Liver (tissue), 9 donors: ENCODE measurements around the gene KRT23. TPM values are rescaled to one million over a fixed set of nuclear protein-coding genes. Genes with fewer than 3 reads are reported as not detected.

Experiments
- DNase-seq: peaks from one replicate; pipeline ENCODE4 v3.0.0-alpha.2; 2017; ENCODE audit warnings: low spot score
- H3K27ac ChIP-seq, 2 donors: one replicate each; pipeline ENCODE4 v1.7.0; 2013; ENCODE audit warnings: inconsistent platforms in 2 of 2, low read length in 2 of 2, control low read depth in 1 of 2, low read depth in 1 of 2, mild to moderate bottlenecking in 1 of 2
- H3K27me3 ChIP-seq, 4 donors: one replicate each; pipeline versions ENCODE4 v1.6.1 to v1.7.0; 2013; ENCODE audit warnings: low read length in 3 of 4, inconsistent platforms in 1 of 4, mild to moderate bottlenecking in 1 of 4, moderate library complexity in 1 of 4; ENCODE audit not compliant: control insufficient read depth in 4 of 4, insufficient read depth in 4 of 4
- H3K36me3 ChIP-seq, 4 donors: one replicate each; pipeline versions ENCODE4 v1.6.1 to v1.7.0; 2013; ENCODE audit warnings: low read length in 3 of 4, mild to moderate bottlenecking in 3 of 4, low read depth in 1 of 4, moderate library complexity in 1 of 4; ENCODE audit not compliant: control insufficient read depth in 4 of 4, insufficient read depth in 3 of 4
- H3K4me1 ChIP-seq, 4 donors: one replicate each; pipeline versions ENCODE4 v1.6.1 to v1.7.0; 2013; ENCODE audit warnings: low read length in 3 of 4, mild to moderate bottlenecking in 3 of 4, moderate library complexity in 1 of 4; ENCODE audit not compliant: control insufficient read depth in 4 of 4, insufficient read depth in 4 of 4
- H3K4me3 ChIP-seq, 3 donors: one replicate each; pipeline versions ENCODE4 v1.6.1 to v1.7.0; 2013; ENCODE audit warnings: low read length in 3 of 3, control low read depth in 1 of 3, low read depth in 1 of 3, mild to moderate bottlenecking in 1 of 3
- H3K9ac ChIP-seq, 2 donors: one replicate each; pipeline ENCODE4 v1.7.0; 2013; ENCODE audit warnings: low read length in 2 of 2, mild to moderate bottlenecking in 2 of 2, moderate library complexity in 2 of 2, control low read depth in 1 of 2, low read depth in 1 of 2
- H3K9me3 ChIP-seq, 4 donors: one replicate each; pipeline versions ENCODE4 v1.6.1 to v1.7.0; 2013; ENCODE audit warnings: low read length in 3 of 4; ENCODE audit not compliant: control insufficient read depth in 4 of 4
- CTCF ChIP-seq: fragments of 150-350 bp; IDR thresholded peaks from 2 replicates; pipeline ENCODE4 v1.5.1; 2017; ENCODE audit warnings: improper control_type of control experiment, low read depth, low read length; ENCODE audit not compliant: missing input control
- EGR1 ChIP-seq, 2 donors: IDR thresholded peaks; 2 replicates each; pipeline ENCODE4 v1.6.1; 2016 to 2018; ENCODE audit warnings: antibody characterized with exemption in 2 of 2, low read depth in 2 of 2
- FOXA1 ChIP-seq: IDR thresholded peaks from 2 replicates; pipeline ENCODE4 v1.6.1; 2016; ENCODE audit warnings: antibody characterized with exemption
- FOXA2 ChIP-seq: IDR thresholded peaks from 2 replicates; pipeline ENCODE4 v1.6.1; 2016; ENCODE audit warnings: antibody characterized with exemption
- GABPA ChIP-seq, 2 donors: IDR thresholded peaks in 1 of 2; conservative IDR thresholded peaks in 1 of 2; 2 replicates each; pipeline ENCODE4 v1.6.1; 2016; ENCODE audit warnings: antibody characterized with exemption in 2 of 2, mild to moderate bottlenecking in 1 of 2, moderate library complexity in 1 of 2
- HNF4G ChIP-seq: IDR thresholded peaks from 2 replicates; pipeline ENCODE4 v1.6.1; 2016; ENCODE audit warnings: antibody characterized with exemption
- JUND ChIP-seq, 2 donors: IDR thresholded peaks; 2 replicates each; pipeline ENCODE4 v1.6.1; 2016; ENCODE audit warnings: antibody characterized with exemption in 2 of 2
- MAX ChIP-seq: IDR thresholded peaks from 2 replicates; pipeline ENCODE4 v1.6.1; 2016; ENCODE audit warnings: antibody characterized with exemption
- RXRA ChIP-seq, 2 donors: IDR thresholded peaks; 2 replicates each; pipeline ENCODE4 v1.6.1; 2017 to 2018; ENCODE audit warnings: antibody characterized with exemption in 2 of 2, mild to moderate bottlenecking in 1 of 2
- SP1 ChIP-seq: IDR thresholded peaks from 2 replicates; pipeline ENCODE4 v1.6.1; 2018; ENCODE audit warnings: antibody characterized with exemption, mild to moderate bottlenecking
- TAF1 ChIP-seq: conservative IDR thresholded peaks from 2 replicates; pipeline ENCODE4 v1.6.1; 2016; ENCODE audit warnings: antibody characterized with exemption, mild to moderate bottlenecking
- YY1 ChIP-seq: IDR thresholded peaks from 2 replicates; pipeline ENCODE4 v1.6.1; 2016; ENCODE audit warnings: antibody characterized with exemption, mild to moderate bottlenecking
- WGBS: extraction: QIAGEN DNeasy Blood & Tissue Kit; methylation state at CpG from one replicate; pipeline ENCODE4 v1.1.7; 2013; 5-methylcytosine and 5-hydroxymethylcytosine counted together
- polyA plus RNA-seq, 2 donors: library from polyadenylated mRNA; stranded (reverse) in 1 of 2; unstranded in 1 of 2; fragments of 200-250 nt in 1 of 2; fragments of >200 nt in 1 of 2; fragmentation: Nextera tagmentation in 1 of 2; extraction: Ambion mirVana in 1 of 2; gene quantifications; one replicate each; pipeline versions ENCODE4 v1.2.1 to v1.2.3, GENCODE V29; 2013 to 2015
- total RNA-seq, 2 donors: library from RNA; depleted of rRNA; stranded (reverse); fragments of >200 nt; gene quantifications; one replicate each; pipeline ENCODE4 v1.2.3, GENCODE V29; 2014
- TF ChIP-seq, protein P1 (sequence below): IDR thresholded peaks from 2 replicates; pipeline ENCODE4 v1.6.1; 2016; ENCODE audit warnings: antibody characterized with exemption
- TF ChIP-seq, protein P2 (sequence below): IDR thresholded peaks from 2 replicates; pipeline ENCODE4 v1.6.1; 2016; ENCODE audit warnings: antibody characterized with exemption, mild to moderate bottlenecking
- TF ChIP-seq, protein P3 (sequence below): IDR thresholded peaks from 2 replicates; pipeline ENCODE4 v1.6.1; 2016; ENCODE audit warnings: antibody characterized with exemption
- donor health status: healthy.
- donor health status: healthy.
- donor health status: healthy.
- donor health status: healthy.
- donor health status: healthy.

Gene KRT23
- total and polyA plus RNA-seq, 4 donors = 0.09 to 1.3 (median 0.24) TPM; not detected in 1

DNA sequence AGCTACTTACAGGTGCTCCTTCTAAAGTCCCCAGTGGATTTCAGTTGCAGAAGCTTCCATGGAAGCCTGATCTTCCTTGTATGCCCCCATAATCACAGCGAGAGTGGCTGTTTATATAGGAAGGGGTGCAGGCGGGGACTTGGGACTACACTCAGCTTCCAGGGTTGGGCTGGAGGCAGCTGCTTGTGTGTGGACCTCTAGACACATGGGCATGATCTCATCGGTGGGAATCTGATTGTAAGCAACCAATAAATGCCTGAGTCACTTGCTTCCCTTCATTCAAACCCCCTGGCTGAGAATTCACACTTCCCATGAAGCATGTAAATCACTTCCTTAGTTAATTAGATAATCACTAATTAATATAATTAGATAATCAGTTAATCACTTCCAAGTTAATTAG is 51.4 kb downstream of the KRT23 start:
- TF ChIP-seq GABPA (IDR thresholded peaks at IDR 0.05 in 1 of 2, conservative IDR thresholded peaks at IDR 0.05 in 1 of 2) (no peak), HNF4G (no peak), CTCF (no peak), YY1 (no peak), SP1 (no peak), EGR1 (IDR thresholded peaks at IDR 0.05; ENCODE audit: low read depth in 2 of 2) (no peak), MAX (no peak), TAF1 (no peak)
- TF ChIP-seq, protein P1, sequence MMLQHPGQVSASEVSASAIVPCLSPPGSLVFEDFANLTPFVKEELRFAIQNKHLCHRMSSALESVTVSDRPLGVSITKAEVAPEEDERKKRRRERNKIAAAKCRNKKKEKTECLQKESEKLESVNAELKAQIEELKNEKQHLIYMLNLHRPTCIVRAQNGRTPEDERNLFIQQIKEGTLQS = no peak
- Histone ChIP-seq H3K4me1 (no peaks in the 10 kb centered on the region), H3K27ac (no peak overlapping the region), H3K27me3 (peaks cover 0 to 5% (median 2%) of the 10 kb centered on the region in 4 donors), H3K9me3 (no peaks in the 10 kb centered on the region), H3K9ac (no peak overlapping the region), H3K4me3 (no peak overlapping the region), H3K36me3 (no peaks in the 10 kb centered on the region)
- WGBS = 52% methylated on average over 3 of the region's 3 CpGs
- no peak for DNase-seq

GRCh38 chr17:40884708-40885512 is 52.5 kb downstream of the KRT23 start, which contains the start of gene KRT20:
Gene KRT20 (minus strand): TSS chr17:40885242. CDS start chr17:40885185, 57 bp downstream.
- Histone ChIP-seq H3K4me1 (no peaks in the 10 kb centered on the region), H3K27me3 (peaks cover 0 to 5% (median 0%) of the 10 kb centered on the region in 4 donors), H3K9me3 (no peaks in the 10 kb centered on the region), H3K9ac (no peak within 1 kb of the TSS), H3K4me3 (no peak within 1 kb of the TSS), H3K36me3 (no peaks in the 10 kb centered on the region), H3K27ac (no peak within 1 kb of the TSS)
- DNase-seq = no peak
- WGBS = 82% methylated on average over 23 of the region's 23 CpGs
- TF ChIP-seq, protein P2, sequence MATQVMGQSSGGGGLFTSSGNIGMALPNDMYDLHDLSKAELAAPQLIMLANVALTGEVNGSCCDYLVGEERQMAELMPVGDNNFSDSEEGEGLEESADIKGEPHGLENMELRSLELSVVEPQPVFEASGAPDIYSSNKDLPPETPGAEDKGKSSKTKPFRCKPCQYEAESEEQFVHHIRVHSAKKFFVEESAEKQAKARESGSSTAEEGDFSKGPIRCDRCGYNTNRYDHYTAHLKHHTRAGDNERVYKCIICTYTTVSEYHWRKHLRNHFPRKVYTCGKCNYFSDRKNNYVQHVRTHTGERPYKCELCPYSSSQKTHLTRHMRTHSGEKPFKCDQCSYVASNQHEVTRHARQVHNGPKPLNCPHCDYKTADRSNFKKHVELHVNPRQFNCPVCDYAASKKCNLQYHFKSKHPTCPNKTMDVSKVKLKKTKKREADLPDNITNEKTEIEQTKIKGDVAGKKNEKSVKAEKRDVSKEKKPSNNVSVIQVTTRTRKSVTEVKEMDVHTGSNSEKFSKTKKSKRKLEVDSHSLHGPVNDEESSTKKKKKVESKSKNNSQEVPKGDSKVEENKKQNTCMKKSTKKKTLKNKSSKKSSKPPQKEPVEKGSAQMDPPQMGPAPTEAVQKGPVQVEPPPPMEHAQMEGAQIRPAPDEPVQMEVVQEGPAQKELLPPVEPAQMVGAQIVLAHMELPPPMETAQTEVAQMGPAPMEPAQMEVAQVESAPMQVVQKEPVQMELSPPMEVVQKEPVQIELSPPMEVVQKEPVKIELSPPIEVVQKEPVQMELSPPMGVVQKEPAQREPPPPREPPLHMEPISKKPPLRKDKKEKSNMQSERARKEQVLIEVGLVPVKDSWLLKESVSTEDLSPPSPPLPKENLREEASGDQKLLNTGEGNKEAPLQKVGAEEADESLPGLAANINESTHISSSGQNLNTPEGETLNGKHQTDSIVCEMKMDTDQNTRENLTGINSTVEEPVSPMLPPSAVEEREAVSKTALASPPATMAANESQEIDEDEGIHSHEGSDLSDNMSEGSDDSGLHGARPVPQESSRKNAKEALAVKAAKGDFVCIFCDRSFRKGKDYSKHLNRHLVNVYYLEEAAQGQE = no peak
- TF ChIP-seq FOXA1 (no peak), HNF4G (no peak), CTCF (no peak), FOXA2 (no peak), RXRA (IDR thresholded peaks at IDR 0.05) (no peak), MAX (no peak), TAF1 (no peak), JUND (IDR thresholded peaks at IDR 0.05) (no peak)
- TF ChIP-seq, protein P3, sequence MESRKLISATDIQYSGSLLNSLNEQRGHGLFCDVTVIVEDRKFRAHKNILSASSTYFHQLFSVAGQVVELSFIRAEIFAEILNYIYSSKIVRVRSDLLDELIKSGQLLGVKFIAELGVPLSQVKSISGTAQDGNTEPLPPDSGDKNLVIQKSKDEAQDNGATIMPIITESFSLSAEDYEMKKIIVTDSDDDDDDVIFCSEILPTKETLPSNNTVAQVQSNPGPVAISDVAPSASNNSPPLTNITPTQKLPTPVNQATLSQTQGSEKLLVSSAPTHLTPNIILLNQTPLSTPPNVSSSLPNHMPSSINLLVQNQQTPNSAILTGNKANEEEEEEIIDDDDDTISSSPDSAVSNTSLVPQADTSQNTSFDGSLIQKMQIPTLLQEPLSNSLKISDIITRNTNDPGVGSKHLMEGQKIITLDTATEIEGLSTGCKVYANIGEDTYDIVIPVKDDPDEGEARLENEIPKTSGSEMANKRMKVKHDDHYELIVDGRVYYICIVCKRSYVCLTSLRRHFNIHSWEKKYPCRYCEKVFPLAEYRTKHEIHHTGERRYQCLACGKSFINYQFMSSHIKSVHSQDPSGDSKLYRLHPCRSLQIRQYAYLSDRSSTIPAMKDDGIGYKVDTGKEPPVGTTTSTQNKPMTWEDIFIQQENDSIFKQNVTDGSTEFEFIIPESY = no peak
